ENCODE measurements around the gene GOLGB1. TPM values are rescaled to one million over a fixed set of nuclear protein-coding genes. Genes with fewer than 3 reads are reported as not detected.
"Not testable (repeated sequence)": the region's sequence is repeated elsewhere in the genome, so short reads cannot be mapped to it uniquely, and the experiment has no call there.

Gene GOLGB1
- total RNA-seq, 1 donor from 2014 or later, result 48.3 TPM

DNA sequence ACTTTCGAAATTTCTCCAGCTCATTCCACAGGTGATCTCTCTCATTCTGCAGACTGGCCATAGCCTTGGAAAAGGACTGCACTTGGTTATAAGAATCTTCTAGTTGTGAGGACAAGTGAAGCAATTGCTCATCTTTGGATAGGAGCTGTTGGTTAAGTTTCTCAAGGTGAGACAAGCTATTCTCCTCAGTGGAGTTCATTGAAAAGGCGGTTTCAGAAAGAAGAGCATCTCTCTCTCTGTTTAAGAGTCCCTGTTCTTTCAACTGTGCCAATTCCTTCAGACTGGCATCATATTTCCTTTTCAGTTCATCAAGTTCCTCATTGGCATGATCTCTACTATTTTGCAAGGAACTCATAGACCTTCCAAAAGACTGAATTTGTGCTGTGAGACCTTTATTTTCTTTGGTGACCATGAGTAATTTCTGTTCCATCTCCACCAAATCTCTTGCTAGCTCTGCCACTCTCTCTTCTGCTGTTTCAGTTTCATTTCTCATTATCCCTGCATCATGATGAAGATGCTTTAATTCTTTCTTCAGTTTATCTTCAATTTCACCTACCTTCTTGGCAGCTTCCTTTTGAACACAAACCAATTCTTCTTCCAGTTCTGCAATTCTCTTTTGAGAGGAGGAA lies 58.6 kb downstream of the GOLGB1 start:
- DNase-seq, result no peak

- DNase-seq, result not testable (repeated sequence)
These were observed 60.8 kb downstream of the GOLGB1 start for GRCh38 chr3:121688747-121689146.

- no peak for DNase-seq
These were observed 67.7 kb downstream of the GOLGB1 start for GRCh38 chr3:121681792-121682191.

GRCh38 chr3:121677141-121677540 lies 72.4 kb downstream of the GOLGB1 start:
- DNase-seq, result no peak

DNA sequence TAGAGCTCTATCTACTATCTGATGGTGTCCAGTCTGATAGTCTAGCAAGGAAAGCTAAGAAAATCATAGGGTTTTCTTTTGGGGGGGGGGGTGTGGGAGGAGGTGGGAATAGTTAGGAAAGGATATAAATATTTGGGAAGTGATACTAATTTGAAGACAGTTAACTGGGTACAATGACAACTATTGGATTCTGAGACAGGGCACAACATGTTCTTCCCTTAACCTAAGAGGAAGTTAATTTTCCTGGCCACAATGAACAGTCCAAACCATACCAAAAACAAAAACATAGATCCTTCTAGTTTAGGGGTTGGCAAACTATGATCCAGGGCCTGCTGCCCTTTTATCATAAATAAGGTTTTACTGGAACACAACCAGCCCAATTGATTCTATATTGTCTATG lies 78.9 kb downstream of the GOLGB1 start:
- DNase-seq, result no peak

GRCh38 chr3:121667333-121667732 lies 82.2 kb downstream of the GOLGB1 start:
- DNase-seq, result no peak

DNA sequence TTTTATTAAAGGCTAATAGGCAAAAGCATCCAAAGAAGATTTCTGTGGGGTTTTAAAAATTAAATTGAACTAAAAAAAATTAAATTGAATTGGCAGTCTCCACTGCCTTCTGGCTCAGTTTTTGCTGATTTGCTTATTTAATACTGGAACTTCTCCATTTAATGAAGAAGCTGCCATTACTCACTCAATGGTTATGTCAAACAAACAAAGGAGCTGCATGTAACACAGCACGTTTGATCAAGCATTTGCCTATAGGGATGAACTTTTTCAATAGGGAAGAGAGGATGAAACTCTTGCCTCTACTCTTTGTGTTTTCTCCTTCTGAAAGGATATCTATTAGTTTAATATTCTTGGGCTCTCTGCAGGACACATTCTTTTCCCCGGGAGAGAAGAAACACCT lies 84.1 kb downstream of the GOLGB1 start:
- no peak for DNase-seq

GRCh38 chr3:121663171-121663847 lies 86.2 kb downstream of the GOLGB1 start:
- DNase-seq, result no peak

GRCh38 chr3:121662742-121663141 lies 86.8 kb downstream of the GOLGB1 start:
- no peak for DNase-seq

- peak; percentile 3 for DNase-seq
These were observed 88.2 kb downstream of the GOLGB1 start for GRCh38 chr3:121661376-121661775.

DNA sequence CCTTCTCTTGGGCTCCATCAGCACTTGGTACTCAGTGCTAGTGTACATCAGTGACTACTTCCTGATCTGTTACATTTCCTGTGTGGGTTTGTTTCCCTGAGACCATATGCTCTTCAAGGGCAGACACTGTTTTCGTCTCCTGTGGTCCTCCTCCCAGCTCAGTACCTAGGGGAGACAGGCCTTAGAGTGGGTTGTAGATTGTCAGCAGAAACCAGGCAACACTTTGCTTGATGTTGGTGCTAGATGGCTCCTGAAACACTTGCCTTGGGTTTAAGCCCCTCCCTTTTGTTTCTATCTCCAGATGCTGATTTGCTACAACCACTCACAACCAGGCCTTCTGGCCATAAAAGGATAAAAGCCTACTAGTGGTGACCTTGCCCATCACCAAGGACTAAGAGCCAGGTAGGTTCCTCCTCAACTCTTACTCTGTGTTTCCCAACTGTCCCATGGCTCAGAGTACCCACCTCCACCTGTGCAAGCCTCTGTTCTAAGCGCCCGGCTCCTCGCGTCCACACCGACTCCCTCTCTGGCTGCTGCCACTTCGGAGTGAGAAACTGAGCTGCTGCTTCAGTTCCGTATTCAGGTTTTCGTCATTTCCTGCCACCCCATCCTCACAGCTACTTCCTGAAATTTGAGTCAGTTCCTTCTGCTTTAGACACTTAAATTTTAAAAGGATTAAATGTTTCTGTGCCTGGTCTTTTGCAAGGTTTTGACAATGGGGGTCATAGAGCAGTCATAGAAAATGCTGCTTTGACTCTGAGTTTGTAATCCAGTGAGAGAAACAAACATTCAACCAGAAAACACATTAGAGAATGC lies 89.0 kb downstream of the GOLGB1 start, which contains the start of gene HCLS1:
TSS of gene HCLS1 (minus strand) at position 548 of the 816 bp plus-strand sequence. CDS start 2,556 bp downstream, outside the sequence.
- peak; percentile 85 for DNase-seq

GRCh38 chr3:121659586-121659985 lies 90.0 kb downstream of the GOLGB1 start:
- DNase-seq, result no peak

DNA sequence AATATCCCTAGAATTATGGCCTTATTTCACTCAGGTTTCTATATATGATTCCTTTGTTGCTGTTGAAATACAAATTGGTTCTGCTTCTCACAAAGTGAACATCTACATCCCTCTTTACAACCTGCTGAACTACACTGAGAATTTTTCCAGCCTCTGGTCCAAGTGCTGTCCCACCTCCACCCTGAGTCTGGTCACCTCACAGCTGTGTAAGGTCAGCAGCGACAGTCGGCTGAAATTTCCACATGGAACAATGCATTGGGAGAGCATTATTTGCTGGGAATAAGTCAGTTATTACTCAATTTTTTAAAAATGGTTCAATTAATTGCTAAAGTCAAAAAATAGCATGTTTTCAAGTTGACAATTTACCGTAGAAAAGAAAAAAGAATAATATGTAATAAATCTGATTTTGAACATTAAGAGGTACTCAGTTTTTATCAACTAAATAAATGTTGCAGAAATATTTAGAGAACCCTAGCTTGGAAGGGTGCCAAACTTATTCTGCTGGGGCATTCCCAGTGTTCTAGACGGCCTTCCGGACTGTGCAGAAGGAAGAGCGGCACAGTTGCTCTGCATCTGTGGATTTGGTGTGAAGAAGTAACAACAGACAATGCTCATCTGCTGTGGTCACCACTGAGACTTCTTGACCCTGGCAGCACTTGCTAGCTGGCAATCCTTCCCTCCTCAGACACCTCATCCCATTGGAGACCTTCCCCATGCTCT lies 90.7 kb downstream of the GOLGB1 start:
- DNase-seq, result peak; percentile 53

DNA sequence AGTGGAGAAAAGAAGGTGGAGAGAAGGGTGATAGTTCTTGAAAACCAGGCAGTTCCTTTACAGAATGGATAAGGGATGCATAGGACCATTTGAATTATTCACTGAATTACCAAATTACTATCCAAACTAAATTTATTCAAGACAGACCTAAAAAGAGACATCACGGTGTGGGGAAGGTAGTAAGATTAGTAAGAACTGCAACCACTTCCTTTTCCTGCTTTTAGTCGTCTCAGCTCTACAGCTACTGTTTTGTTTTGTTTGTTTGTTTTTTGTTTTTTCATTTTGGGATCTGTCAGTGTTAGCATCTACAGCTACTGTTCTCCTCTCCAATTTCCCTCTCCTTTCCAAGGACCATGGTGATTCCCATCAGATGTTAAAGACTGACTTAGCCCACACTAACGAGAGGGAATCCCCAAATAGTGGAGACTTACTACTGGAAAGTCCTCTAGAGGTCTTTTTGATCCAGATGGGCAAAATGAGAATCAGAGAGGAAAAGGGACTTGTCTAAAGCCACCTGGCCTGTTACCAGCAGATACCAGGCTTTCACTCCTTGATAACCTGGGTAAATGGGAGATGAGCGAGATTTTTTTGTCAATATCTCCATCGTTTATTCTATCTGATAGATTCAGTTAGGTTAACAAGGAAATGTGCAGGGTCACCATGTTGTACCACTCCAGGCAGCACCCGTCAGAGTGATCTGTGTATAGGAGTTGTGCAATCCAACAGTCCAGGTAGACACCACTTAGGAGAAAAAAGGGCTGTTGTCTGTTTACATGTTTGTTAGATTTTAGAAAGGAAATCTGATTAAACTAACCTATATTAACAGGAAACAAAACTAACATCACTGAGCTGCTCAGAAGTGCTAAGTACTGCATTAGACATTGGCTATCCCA lies 94.8 kb downstream of the GOLGB1 start:
- no peak for DNase-seq

GRCh38 chr3:121651684-121652083 lies 97.9 kb downstream of the GOLGB1 start:
- peak; percentile 50 for DNase-seq

GRCh38 chr3:121649645-121650044 lies 99.9 kb downstream of the GOLGB1 start:
- DNase-seq, result peak; percentile 18

GRCh38 chr3:121648219-121648958 lies 101.2 kb downstream of the GOLGB1 start:
- no peak for DNase-seq

- no peak for DNase-seq
These were observed 104.5 kb downstream of the GOLGB1 start for GRCh38 chr3:121645054-121645453.

DNA sequence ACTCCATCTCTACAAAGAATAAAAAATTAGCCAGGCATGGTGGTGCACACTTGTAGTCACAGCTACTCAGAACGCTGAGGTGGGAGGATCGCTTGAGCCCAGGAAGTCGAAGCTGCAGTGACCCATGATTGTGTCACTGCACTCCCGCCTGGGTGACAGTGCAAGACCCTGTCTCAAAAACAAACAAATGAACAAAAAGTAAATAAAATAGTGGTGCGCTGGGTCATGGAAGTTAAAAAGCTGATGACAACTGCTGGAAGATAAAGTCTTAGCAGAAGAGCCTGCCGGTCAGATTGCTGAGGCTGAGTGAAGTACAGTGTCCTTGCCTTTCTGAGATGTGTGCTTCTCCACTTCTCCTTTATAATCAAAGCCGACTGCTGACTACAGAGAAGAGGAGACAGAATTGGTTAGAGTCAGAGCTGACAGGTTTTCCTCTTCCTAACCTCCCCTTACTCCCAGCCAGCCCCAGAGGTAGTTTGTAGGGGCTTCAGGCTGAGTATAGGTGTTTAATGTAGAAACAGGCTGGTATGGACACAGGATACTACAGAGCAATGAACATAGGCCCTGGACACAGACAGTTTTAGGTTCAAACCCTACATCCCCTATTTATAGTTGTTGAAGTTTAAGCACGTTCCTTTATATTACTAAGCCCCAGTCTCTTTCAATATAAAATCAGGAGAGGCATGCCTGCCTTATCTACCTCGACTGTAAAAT lies 106.8 kb downstream of the GOLGB1 start:
- no peak for DNase-seq

GRCh38 chr3:121641127-121641526 lies 108.4 kb downstream of the GOLGB1 start:
- DNase-seq, result no peak
